CD4-positive, alpha-beta memory T cell (primary cell): ENCODE measurements around the gene AHSP. TPM values are rescaled to one million over a fixed set of nuclear protein-coding genes. Genes with fewer than 3 reads are reported as not detected.

Experiments used
- CTCF ChIA-PET: fragments of 350-600 bp; sonication (Branson Sonifier 250); formaldehyde crosslinking; loops from one replicate; lab custom pipeline; 2021; ENCODE audit warnings: inconsistent platforms; ENCODE audit not compliant: partially characterized antibody; lab: Charles Lee
- POLR2A ChIA-PET: fragments of 350-600 bp; sonication (Branson Sonifier 250); formaldehyde crosslinking; loops from one replicate; lab custom pipeline; 2021; ENCODE audit not compliant: partially characterized antibody; lab: Charles Lee
- DNase-seq, 5 donors: peaks; one replicate each; pipeline versions ENCODE4 v3.0.0 to v3.0.0-alpha.2; 2020 to 2022; ENCODE audit warnings: mixed read lengths in 1 of 5
- H3K27ac ChIP-seq: one replicate; pipeline ENCODE4 v1.7.0; 2013; ENCODE audit warnings: low read depth, low read length
- H3K27me3 ChIP-seq: 2 replicates; pipeline ENCODE4 v1.7.0; 2013; ENCODE audit warnings: mild to moderate bottlenecking, low read length, moderate library complexity; ENCODE audit not compliant: insufficient read depth
- H3K36me3 ChIP-seq: 2 replicates; pipeline ENCODE4 v1.7.0; 2013; ENCODE audit warnings: mild to moderate bottlenecking, low read length, moderate library complexity; ENCODE audit not compliant: insufficient read depth
- H3K4me1 ChIP-seq: 2 replicates; pipeline ENCODE4 v1.7.0; 2013; ENCODE audit warnings: mild to moderate bottlenecking, low read length, moderate library complexity; ENCODE audit not compliant: insufficient read depth
- H3K4me3 ChIP-seq, 2 donors: one replicate each; pipeline ENCODE4 v1.7.0; 2013; ENCODE audit warnings: low read length in 2 of 2, mild to moderate bottlenecking in 1 of 2
- H3K9me3 ChIP-seq, 2 donors: one replicate each; pipeline ENCODE4 v1.7.0; 2013; ENCODE audit warnings: low read length in 2 of 2, control low read depth in 1 of 2; ENCODE audit not compliant: control insufficient read depth in 1 of 2
- H3K27ac Mint-ChIP-seq, 7 donors: one replicate each; pipeline ENCODE4 v1.8.0; 2020 to 2021; ENCODE audit warnings: mixed read lengths in 7 of 7, mild to moderate bottlenecking in 6 of 7, inconsistent platforms in 3 of 7, moderate library complexity in 3 of 7
- H3K27me3 Mint-ChIP-seq, 2 donors: one replicate each; pipeline ENCODE4 v1.8.0; 2020 to 2021; ENCODE audit warnings: mixed read lengths in 2 of 2
- H3K36me3 Mint-ChIP-seq, 2 donors: one replicate each; pipeline ENCODE4 v1.8.0; 2020 to 2021; ENCODE audit warnings: mixed read lengths in 2 of 2, inconsistent platforms in 1 of 2, mild to moderate bottlenecking in 1 of 2
- H3K4me1 Mint-ChIP-seq, 4 donors: one replicate each; pipeline ENCODE4 v1.8.0; 2020 to 2021; ENCODE audit warnings: mixed read lengths in 4 of 4, mild to moderate bottlenecking in 1 of 4
- H3K4me3 Mint-ChIP-seq, 8 donors: one replicate each; pipeline ENCODE4 v1.8.0; 2020 to 2021; ENCODE audit warnings: mixed read lengths in 8 of 8, mild to moderate bottlenecking in 7 of 8, moderate library complexity in 6 of 8, inconsistent platforms in 3 of 8
- H3K9me3 Mint-ChIP-seq, 8 donors: one replicate each; pipeline ENCODE4 v1.8.0; 2020 to 2021; ENCODE audit warnings: mixed read lengths in 8 of 8, mild to moderate bottlenecking in 5 of 8, inconsistent platforms in 3 of 8, moderate library complexity in 1 of 8
- intact Hi-C: fragments of 100-400 bp; cut with micrococcal nuclease; formaldehyde crosslinking; loops from one replicate; pipeline ENCODE4 v1.15.1; 2023
- polyA plus RNA-seq, 2 donors: library from polyadenylated mRNA; unstranded; fragments of 300-500 nt; fragmentation: Illumina TruSeq; gene quantifications; one replicate each; pipeline ENCODE4 v1.2.3, GENCODE V29; 2021
- total RNA-seq, 2 experiments: library from RNA; stranded (reverse); gene quantifications; one replicate each; pipeline ENCODE4 v1.2.3, GENCODE V29; 2021

Gene AHSP
- total and polyA plus RNA-seq, 4 experiments from 2014 or later: not detected

GRCh38 chr16:31505483-31505882 is 22.2 kb upstream of the AHSP start:
- POLR2A ChIA-PET: interaction anchor here (3.8 kb wide), 1 partner anchor 46 kb away, joined by 55 read pairs; the partner anchor contains the start of gene ARMC5
- CTCF ChIA-PET: interaction anchor here (2.5 kb wide), 1 partner anchor 44 kb away, joined by 15 read pairs; no protein-coding TSS in a partner anchor
- H3K27ac Mint-ChIP-seq: peak overlapping the region; percentile 0 to 91 (median 61)
- no peaks in the 10 kb centered on the region for H3K27me3 ChIP-seq
- H3K27ac ChIP-seq: no peak overlapping the region
- no peak overlapping the region for H3K4me3 Mint-ChIP-seq
- intact Hi-C loops: loop anchor here (5.0 kb wide), 3 partner anchors 192 to 362 kb away; a partner anchor contains a TSS
- no peak overlapping the region for H3K4me3 ChIP-seq
- H3K4me1 Mint-ChIP-seq: peaks cover 22 to 61% (median 45%) of the 10 kb centered on the region in 4 donors
- H3K27me3 Mint-ChIP-seq: no peaks in the 10 kb centered on the region
- peaks cover 36% of the 10 kb centered on the region for H3K4me1 ChIP-seq
- peaks cover 0 to 2% (median 0%) of the 10 kb centered on the region in 8 donors for H3K9me3 Mint-ChIP-seq
- no peaks in the 10 kb centered on the region for H3K36me3 ChIP-seq
- peaks cover 2 to 34% of the 10 kb centered on the region in 2 donors for H3K36me3 Mint-ChIP-seq
- no peaks in the 10 kb centered on the region for H3K9me3 ChIP-seq
- no peak for DNase-seq

GRCh38 chr16:31507617-31507928 is 20.1 kb upstream of the AHSP start:
- peak overlapping the region; percentile 92 to 94 for H3K4me3 ChIP-seq
- Mint-ChIP-seq H3K4me3 (peak overlapping the region; percentile 87 to 97 (median 93)), H3K27ac (peak overlapping the region; percentile 91 to 98 (median 95)), H3K9me3 (peaks cover 0 to 2% (median 0%) of the 10 kb centered on the region in 8 donors), H3K4me1 (peaks cover 22 to 60% (median 47%) of the 10 kb centered on the region in 4 donors), H3K36me3 (peaks cover 0 to 31% of the 10 kb centered on the region in 2 donors), H3K27me3 (no peaks in the 10 kb centered on the region)
- H3K27ac ChIP-seq: peak overlapping the region; percentile 83
- POLR2A ChIA-PET: interaction anchor here (0.7 to 5.1 kb wide), 23 partner anchors 9 to 693 kb away, joined by 3 to 60 read pairs (median 5); partner anchors contain the start of genes ARMC5, FUS, KAT8 and SLC5A2
- no peaks in the 10 kb centered on the region for H3K36me3 ChIP-seq
- H3K9me3 ChIP-seq: no peaks in the 10 kb centered on the region
- peak in 1 of 5 donors; percentile 16 for DNase-seq
- CTCF ChIA-PET: interaction anchor here (0.8 to 2.5 kb wide), 3 partner anchors 46 to 189 kb away, joined by 3 to 15 read pairs (median 4); partner anchors contain the start of gene ARMC5
- no peaks in the 10 kb centered on the region for H3K27me3 ChIP-seq
- intact Hi-C loops: loop anchor here (5.0 kb wide), 3 partner anchors 190 to 360 kb away; a partner anchor contains a TSS
- peaks cover 36% of the 10 kb centered on the region for H3K4me1 ChIP-seq

GRCh38 chr16:31507929-31508705 is 19.6 kb upstream of the AHSP start, which contains the start of gene RUSF1:
TSS of gene RUSF1 (minus strand) at chr16:31508391. CDS start at chr16:31508373, 18 bp downstream.
- peak; percentile 74 to 82 (median 77) for DNase-seq
- ChIA-PET CTCF (interaction anchor here (0.9 to 2.5 kb wide), 2 partner anchors 47 to 49 kb away, joined by 4 to 15 read pairs; partner anchors contain the start of gene ARMC5), POLR2A (interaction anchor here (0.6 to 5.1 kb wide), 23 partner anchors 10 to 694 kb away, joined by 3 to 60 read pairs (median 5); partner anchors contain the start of genes ARMC5, FUS, KAT8 and SLC5A2)
- H3K27me3 Mint-ChIP-seq: no peaks in the 10 kb centered on the region
- no peaks in the 10 kb centered on the region for H3K9me3 ChIP-seq
- no peaks in the 10 kb centered on the region for H3K36me3 ChIP-seq
- peaks cover 0 to 30% of the 10 kb centered on the region in 2 donors for H3K36me3 Mint-ChIP-seq
- H3K27me3 ChIP-seq: no peaks in the 10 kb centered on the region
- H3K4me3 Mint-ChIP-seq: peak within 1 kb of the TSS; percentile 87 to 97 (median 93)
- H3K27ac Mint-ChIP-seq: peak within 1 kb of the TSS; percentile 91 to 98 (median 97)
- peaks cover 0 to 2% (median 0%) of the 10 kb centered on the region in 8 donors for H3K9me3 Mint-ChIP-seq
- H3K4me1 Mint-ChIP-seq: peaks cover 22 to 59% (median 45%) of the 10 kb centered on the region in 4 donors
- intact Hi-C loops: loop anchor here (1.0 to 5.0 kb wide), 6 partner anchors 21 to 359 kb away; partner anchors contain the start of gene ARMC5
- H3K4me1 ChIP-seq: peaks cover 36% of the 10 kb centered on the region
- H3K4me3 ChIP-seq: peak within 1 kb of the TSS; percentile 92 to 94
- H3K27ac ChIP-seq: peak within 1 kb of the TSS; percentile 83

DNA sequence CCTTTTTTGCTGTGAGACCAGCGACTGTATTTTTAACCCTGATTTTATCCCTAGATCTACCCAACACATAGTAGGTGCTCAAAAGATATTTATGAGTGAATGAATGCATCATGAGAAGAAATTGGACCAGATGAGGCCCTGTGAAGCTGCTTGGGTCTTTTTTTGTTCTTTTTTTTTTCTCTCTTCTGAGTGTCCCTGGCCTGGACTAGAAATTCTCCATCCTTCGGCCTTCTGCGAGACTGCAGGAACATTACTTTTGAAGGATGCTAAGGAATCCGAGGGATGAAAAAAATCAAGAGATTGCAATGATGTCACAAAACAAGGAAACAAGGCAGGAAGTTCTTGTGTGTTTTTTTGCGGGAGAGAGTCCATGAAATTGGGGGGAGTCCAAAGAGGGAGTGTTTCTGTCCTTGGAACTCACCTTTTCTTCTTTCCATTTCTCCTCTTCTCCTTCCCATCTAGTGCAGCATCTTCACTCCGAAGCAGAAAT is 18.9 kb upstream of the AHSP start:
- Histone ChIP-seq H3K4me3 (peak overlapping the region; percentile 92 to 94), H3K27me3 (no peaks in the 10 kb centered on the region), H3K36me3 (no peaks in the 10 kb centered on the region), H3K9me3 (no peaks in the 10 kb centered on the region), H3K27ac (peak overlapping the region; percentile 83), H3K4me1 (peaks cover 36% of the 10 kb centered on the region)
- no peak for DNase-seq
- Mint-ChIP-seq H3K27ac (peak overlapping the region; percentile 91 to 98 (median 97)), H3K36me3 (peaks cover 0 to 29% of the 10 kb centered on the region in 2 donors), H3K4me1 (peaks cover 22 to 59% (median 44%) of the 10 kb centered on the region in 4 donors), H3K27me3 (no peaks in the 10 kb centered on the region), H3K4me3 (peak overlapping the region; percentile 87 to 97 (median 93)), H3K9me3 (peaks cover 0 to 2% (median 0%) of the 10 kb centered on the region in 8 donors)
- CTCF ChIA-PET: interaction anchor here (0.9 kb wide), 1 partner anchor 50 kb away, joined by 4 read pairs; the partner anchor contains the start of gene ARMC5
- intact Hi-C loops: loop anchor here (1.0 to 5.0 kb wide), 6 partner anchors 21 to 359 kb away; partner anchors contain the start of gene ARMC5
- POLR2A ChIA-PET: interaction anchor here (0.6 to 5.1 kb wide), 16 partner anchors 11 to 524 kb away, joined by 3 to 60 read pairs (median 6); partner anchors contain the start of genes ARMC5, FUS, KAT8 and ZNF267

DNA sequence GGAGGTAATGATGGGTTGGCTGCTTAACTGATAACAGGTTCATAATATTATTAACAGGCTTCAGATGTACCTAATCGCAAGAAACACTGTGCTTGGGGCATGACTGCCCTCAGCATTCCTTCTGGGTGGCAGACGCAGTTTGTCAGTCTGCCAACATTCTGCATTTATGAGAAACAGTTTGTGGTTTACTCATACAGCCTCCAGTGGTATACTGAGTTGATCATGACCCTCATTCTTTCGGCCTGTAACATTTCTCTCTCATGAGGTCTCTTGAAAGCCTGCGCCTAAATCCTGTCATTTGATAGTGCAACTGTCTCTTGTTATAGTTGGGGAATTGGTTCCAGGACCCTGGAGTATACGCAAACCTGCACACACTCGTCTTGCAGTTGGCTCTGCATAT is 14.6 kb upstream of the AHSP start:
- Mint-ChIP-seq H3K27ac (no peak overlapping the region), H3K4me3 (no peak overlapping the region), H3K4me1 (peaks cover 12 to 26% (median 20%) of the 10 kb centered on the region in 4 donors), H3K27me3 (peaks cover 0 to 8% of the 10 kb centered on the region in 2 donors), H3K36me3 (peaks cover 7 to 10% of the 10 kb centered on the region in 2 donors), H3K9me3 (peaks cover 0 to 15% (median 8%) of the 10 kb centered on the region in 8 donors)
- intact Hi-C loops: no loop called here
- no peak overlapping the region for H3K4me3 ChIP-seq
- ChIA-PET CTCF (no interaction called here), POLR2A (no interaction called here)
- no peaks in the 10 kb centered on the region for H3K9me3 ChIP-seq
- H3K27ac ChIP-seq: no peak overlapping the region
- H3K27me3 ChIP-seq: no peaks in the 10 kb centered on the region
- no peak for DNase-seq
- peaks cover 16% of the 10 kb centered on the region for H3K4me1 ChIP-seq
- H3K36me3 ChIP-seq: no peaks in the 10 kb centered on the region

DNA sequence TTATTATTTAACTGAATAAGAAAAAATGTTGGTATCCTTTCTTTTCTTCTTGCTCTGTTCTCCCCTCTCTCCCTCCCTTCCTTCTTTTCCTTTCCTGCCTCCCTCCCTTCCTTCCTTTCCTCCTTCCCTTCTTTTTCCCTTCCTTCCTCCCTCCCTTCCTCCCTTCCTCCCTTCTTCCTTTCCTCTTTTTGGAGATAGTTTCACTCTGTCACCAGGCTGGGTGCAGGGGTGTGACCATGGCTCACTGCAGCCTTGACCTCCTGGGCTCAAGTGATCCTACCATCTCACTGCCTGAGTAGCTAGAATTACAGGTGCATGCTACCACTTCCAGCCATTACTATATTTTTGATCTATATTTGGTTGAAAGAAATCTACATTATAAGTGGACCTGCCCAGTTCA is 13.8 kb upstream of the AHSP start:
- peaks cover 13% of the 10 kb centered on the region for H3K4me1 ChIP-seq
- H3K36me3 ChIP-seq: no peaks in the 10 kb centered on the region
- ChIA-PET POLR2A (no interaction called here), CTCF (no interaction called here)
- Mint-ChIP-seq H3K9me3 (peaks cover 0 to 16% (median 8%) of the 10 kb centered on the region in 8 donors), H3K4me3 (no peak overlapping the region), H3K4me1 (peaks cover 10 to 19% (median 14%) of the 10 kb centered on the region in 4 donors), H3K27me3 (peaks cover 0 to 8% of the 10 kb centered on the region in 2 donors), H3K36me3 (peaks cover 0 to 10% of the 10 kb centered on the region in 2 donors), H3K27ac (no peak overlapping the region)
- DNase-seq: no peak
- H3K27ac ChIP-seq: no peak overlapping the region
- no peaks in the 10 kb centered on the region for H3K27me3 ChIP-seq
- no peak overlapping the region for H3K4me3 ChIP-seq
- no peaks in the 10 kb centered on the region for H3K9me3 ChIP-seq
- intact Hi-C loops: no loop called here
